Right renal pelvis (tissue), 4 donors: Measurements from ENCODE around the gene CSPG4. TPM values are rescaled to one million over a fixed set of nuclear protein-coding genes. Genes with fewer than 3 reads are reported as not detected.
A peak's percentile ranks its signal among the peaks of the same experiment; 100 is the strongest.
"Not testable (repeated sequence)": the region's sequence is repeated elsewhere in the genome, so short reads cannot be mapped to it uniquely, and the experiment has no call there.

Experiments used
- DNase-seq, 4 donors: peaks; one replicate each; pipeline ENCODE4 v3.0.0-alpha.2; 2013; ENCODE audit warnings: low read depth in 4 of 4, low spot score in 3 of 4, missing footprints in 1 of 4
- polyA plus RNA-seq, 4 donors: library from polyadenylated mRNA; unstranded; fragments of 120-200 nt; gene quantifications; one replicate each; pipeline ENCODE4 v1.2.1, GENCODE V29; 2013; ENCODE audit not compliant: insufficient read length in 4 of 4

Gene CSPG4
- polyA plus RNA-seq, 4 donors, result 7.7 to 11.7 (median 8.2) TPM

GRCh38 chr15:75738647-75739325, 26.1 kb upstream of the CSPG4 start:
- peak; percentile 86 to 89 (median 87) for DNase-seq

DNA sequence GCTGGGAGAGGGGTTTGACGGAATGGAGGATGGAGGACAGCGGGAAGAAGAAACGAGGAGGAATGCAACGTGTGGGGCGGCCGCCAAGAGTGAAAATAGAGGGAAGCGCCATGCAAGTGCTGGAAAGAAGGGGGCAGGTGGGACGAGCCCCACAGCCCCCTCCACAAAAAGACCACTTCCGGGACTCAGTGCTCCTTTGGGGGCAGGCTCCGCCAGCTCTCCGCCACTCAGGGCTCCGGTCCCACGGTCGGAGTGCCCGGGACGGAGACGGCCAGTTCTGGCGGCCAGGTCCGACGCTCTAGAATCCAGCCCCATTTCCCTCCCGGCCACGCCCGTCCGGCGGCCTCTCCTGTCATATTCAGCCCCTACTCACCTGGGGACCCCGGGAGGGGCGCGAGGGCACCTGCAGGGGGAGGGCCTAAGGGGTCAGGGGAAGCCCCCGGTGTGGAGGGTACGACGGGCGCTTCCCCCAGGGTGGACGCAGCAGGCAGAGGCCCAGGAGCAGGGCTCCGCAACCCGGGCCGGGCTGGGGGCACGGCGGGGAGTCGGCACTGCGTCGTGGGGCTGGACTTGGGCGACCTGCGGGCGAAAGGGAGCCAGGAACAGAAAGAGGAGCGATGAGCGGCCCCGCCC, 25.5 kb upstream of the CSPG4 start:
- DNase-seq, result no peak

DNA sequence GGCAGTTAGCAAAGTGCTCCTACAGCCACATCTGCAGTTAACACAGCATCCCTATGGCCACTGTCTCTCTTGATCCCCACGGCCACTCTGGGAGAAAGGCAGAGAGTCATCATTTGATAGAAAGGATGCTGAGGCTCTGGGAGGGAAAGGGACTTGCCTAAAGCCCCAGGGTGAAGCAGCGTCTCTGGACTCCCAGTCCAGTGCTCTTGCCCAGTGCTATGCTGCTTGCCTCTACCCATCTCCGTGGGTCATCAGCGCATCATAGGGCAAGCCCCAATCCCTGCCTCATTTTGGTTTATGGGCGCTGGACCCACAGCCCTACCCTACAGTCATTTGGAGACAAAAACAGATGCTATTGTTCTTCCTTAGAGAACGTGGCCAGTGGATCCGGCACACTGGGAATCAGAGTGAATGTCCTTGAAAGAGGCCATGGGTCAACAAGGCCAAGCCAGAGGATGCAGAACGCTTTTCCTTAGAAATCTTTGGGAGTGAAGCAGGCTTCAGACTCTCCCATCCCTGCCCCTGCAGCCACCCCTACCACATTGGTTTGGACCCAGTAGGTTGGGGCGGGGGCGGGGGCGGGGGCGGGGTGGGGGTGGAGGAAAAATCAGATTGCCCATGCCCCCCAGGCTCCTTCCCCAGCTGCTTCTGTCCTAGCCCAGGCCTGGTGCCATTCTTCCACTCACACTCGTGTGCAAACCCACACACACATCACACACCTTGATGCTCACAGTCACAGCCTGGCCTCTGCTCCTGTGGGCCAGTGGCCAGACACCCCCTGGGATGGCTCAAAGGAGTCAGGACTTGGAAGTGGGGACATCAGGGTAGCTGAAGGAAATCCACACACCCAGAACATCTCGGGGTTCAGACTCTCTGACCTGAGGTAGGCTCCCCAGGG, 24.7 kb upstream of the CSPG4 start:
- DNase-seq, result not testable (repeated sequence)

DNA sequence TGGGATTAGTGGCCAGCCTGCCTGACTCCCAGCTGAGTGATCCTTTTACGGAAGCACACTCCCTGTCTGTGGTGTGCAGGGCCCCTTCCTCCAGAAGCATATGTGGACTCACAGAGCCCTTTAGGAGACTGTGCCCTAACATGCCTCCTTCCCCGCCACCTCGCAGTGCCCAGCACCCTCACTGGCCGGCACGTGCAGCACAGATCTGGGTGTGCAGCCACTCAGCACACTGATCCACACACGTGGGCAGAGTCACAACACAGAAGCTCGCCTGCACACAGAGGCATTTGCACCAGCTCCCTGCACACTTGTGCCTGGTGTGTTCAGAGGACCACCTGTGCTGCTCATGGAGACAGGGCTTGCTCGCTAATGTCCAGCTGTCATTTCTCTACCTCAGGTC, 23.6 kb upstream of the CSPG4 start:
- DNase-seq, result no peak

DNA sequence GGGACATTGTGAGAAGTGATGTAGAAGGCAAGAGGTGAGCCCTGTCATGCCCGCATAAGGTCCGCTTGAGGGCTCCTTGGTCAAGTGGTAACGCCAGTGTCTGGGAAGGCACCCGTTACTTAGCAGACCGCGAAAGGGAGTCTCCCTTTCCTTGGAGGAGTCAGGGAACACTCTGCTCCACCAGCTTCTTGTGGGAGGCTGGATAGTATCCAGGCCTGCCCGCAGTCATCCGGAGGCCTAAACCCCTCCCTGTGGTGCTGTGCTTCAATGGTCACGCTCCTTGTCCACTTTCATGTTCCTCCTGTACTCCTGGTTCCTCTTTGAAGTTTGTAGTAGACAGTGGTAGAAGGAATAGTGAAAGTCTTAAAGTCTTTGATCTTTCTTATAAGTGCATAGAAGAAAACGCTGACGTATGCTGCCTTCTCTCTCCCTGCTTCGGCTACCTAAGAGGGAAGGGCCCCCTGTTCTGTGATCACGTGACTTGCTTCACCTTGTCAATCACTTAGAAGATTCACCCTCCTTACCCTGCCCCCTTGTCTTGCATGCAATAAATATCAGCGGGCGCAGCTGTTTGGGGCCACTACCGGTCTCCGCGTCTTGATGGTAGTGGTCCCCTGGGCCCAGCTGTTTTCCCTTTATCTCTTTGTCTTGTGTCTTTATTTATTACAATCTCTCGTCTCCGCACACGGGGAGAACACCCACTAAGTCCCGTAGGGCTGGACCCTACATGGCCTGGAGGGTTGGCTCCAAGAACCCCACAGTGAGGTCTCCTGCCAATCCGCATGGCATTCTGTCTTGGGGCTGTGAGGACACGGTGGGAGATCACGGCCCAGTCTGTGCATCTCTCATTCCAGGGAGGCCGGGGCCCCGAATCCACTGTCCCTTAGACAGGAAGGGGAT, 22.5 kb upstream of the CSPG4 start:
- not testable (repeated sequence) for DNase-seq

DNA sequence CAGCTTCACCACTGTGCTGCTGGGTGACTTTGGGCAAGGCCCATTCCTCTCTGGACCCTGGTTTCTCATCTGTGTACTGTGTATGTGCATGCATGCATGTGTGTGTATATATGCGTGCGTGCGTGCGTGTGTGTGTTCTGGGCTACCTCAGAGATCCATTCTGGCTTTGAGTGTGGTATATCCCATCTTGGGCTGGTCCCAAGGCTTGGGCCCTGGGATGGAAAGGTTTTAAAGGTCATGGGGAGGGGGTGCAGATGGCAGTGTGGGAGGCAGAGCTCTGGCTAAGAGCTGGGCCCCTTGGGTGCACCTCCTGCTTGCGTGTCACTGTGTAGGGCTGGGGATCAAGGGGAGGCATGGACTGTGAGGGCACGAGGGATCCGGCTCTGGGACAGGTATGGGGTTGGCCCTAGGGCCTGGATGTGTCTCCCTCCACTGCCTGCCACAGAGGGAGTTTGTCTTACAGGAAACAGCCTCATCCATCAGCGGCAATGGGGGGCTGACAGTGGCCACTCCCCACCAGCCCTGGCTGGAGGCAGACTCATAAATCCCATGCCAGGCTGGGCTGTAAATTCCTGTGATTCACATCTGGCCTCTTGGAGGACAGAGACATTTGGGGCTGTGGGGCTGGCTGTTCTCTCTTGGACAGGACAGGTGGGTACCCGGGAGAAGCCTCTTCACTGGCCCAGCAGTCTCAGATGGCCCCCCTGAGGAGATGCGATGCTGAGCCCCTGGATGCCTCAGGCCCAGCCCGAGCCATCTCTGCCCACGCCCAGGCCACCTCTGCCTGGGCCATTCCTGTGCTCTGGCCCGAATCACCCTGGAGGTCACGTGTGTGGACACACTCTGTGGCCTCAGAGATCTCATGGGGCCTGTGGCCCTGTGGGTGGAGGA, 21.4 kb upstream of the CSPG4 start:
- DNase-seq, result no peak

DNA sequence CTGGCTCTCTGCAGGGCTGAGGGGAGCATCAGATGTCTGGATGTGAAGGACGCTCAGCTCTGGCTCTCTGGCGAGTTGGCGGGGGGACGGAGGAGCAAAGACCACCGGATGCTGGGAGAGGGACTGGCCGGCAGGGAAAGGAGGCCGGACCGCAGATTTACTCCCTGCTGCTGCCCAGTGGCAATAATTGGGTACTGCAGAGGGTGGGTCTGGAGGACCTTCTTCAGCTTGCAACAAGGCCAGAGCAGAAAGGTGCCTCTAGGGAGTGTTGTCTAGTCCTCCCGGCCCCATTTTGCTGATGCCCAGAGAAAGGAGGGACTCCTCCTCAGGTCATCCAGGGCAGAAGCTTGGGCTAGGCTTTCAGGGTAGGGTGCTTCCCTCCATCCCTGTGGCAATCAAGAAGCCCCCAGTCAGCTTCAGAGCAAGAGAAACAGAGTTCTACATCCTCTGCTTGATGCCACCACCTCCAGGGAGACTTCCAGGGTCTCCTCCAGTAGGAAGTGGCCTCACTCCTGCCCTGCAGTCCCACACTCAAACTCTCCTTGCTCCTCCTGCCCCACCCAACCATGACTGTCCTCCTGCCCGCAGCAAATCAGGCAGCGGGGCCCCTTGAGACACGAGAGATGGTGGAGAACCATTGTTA, 20.3 kb upstream of the CSPG4 start:
- peak in 1 of 4 donors; percentile 58 for DNase-seq

GRCh38 chr15:75732177-75732808, 19.6 kb upstream of the CSPG4 start:
- no peak for DNase-seq

GRCh38 chr15:75731248-75732151, 18.9 kb upstream of the CSPG4 start:
- peak in 1 of 4 donors; percentile 62 for DNase-seq

- DNase-seq, result not testable (repeated sequence)
These were observed 18.0 kb upstream of the CSPG4 start for GRCh38 chr15:75730376-75731247.

GRCh38 chr15:75729326-75730069, 16.9 kb upstream of the CSPG4 start:
- no peak for DNase-seq

DNA sequence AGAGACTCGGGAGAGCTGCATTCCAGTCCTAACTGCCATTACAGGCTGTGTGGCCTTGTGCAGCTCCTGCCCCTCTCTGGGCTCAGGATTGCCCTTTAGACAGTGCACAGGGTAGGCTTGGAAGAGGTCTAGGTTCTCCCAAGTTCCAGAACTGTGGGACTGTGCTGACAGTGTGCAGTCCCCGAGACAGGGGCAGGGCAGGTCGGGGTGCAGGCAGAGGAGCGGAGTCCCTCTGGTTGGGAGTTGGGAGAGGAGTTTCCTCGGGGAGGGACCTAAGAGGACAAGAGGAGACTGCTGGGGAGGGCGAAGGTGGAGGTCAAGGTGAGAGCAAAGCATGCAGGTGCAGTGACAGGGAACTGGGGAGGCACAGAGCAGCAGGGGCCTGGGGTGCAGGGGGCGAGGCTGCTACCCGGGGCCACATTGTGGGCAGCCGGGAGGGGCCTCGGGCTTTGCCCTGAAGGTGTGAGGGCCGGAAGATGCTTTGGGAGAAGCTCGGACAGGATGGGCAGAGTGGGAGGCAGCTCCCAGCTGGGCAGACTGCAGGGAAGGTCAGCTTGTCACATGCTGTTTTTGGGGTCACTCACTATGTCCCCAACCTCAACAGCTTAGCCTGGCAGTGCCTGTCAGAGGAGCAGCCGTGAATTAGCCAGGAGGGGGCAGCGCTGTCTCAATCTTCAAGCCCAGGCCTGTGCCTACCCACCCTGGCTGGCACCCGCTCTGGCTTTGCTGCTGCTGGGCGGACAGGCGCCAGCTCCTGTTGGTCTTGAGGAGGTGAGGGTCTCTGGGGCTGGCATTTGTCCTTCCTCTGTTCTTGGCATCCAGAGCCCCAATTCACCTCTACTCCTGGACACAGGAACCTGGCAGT, 15.4 kb upstream of the CSPG4 start:
- no peak for DNase-seq

- DNase-seq, result no peak
These were observed 14.4 kb upstream of the CSPG4 start for GRCh38 chr15:75727031-75727531.
